Activated CD4-positive, alpha-beta T cell treated with anti-CD3 and anti-CD28 coated beads, Interleukin-2, Interleukin-4, amounts not matched to agents 100 ng/mL and 50 ng/mL, durations not matched to agents 16 hours and 8 hours (primary cell): ENCODE data around the gene CPED1.
"Not testable (repeated sequence)": the region's sequence is repeated elsewhere in the genome, so short reads cannot be mapped to it uniquely, and the experiment has no call there.

ENCODE experiments used
- DNase-seq: peaks from one replicate; pipeline ENCODE4 v3.0.0-alpha.2; 2020; ENCODE audit warnings: low spot score

CPED1 gene

GRCh38 chr7:121288894-121289293, 300.4 kb downstream of the CPED1 start:
- no peak for DNase-seq

- not testable (repeated sequence) for DNase-seq
These were observed 301.4 kb downstream of the CPED1 start for GRCh38 chr7:121289930-121290329.

- no peak for DNase-seq
These were observed 306.0 kb downstream of the CPED1 start for GRCh38 chr7:121294448-121294992.

- no peak for DNase-seq
These were observed 309.3 kb downstream of the CPED1 start for GRCh38 chr7:121297843-121298242.

GRCh38 chr7:121298831-121299239, 310.3 kb downstream of the CPED1 start:
- no peak for DNase-seq

GRCh38 chr7:121300685-121301420, 312.3 kb downstream of the CPED1 start:
- DNase-seq = no peak

GRCh38 chr7:121301446-121302213, 313.1 kb downstream of the CPED1 start:
- DNase-seq = no peak

- no peak for DNase-seq
These were observed 313.8 kb downstream of the CPED1 start for GRCh38 chr7:121302214-121302745.

- DNase-seq = no peak
These were observed 315.1 kb downstream of the CPED1 start for GRCh38 chr7:121303422-121304101.

GRCh38 chr7:121304102-121304658, 315.7 kb downstream of the CPED1 start:
- no peak for DNase-seq

- DNase-seq = no peak
These were observed 316.6 kb downstream of the CPED1 start for GRCh38 chr7:121305109-121305508.

- DNase-seq = no peak
These were observed 318.1 kb downstream of the CPED1 start for GRCh38 chr7:121306565-121306964.

- DNase-seq = no peak
These were observed 318.6 kb downstream of the CPED1 start for GRCh38 chr7:121307021-121307574.

GRCh38 chr7:121313220-121313792, 324.8 kb downstream of the CPED1 start:
- no peak for DNase-seq

- DNase-seq = no peak
These were observed 325.5 kb downstream of the CPED1 start for GRCh38 chr7:121313793-121314676.

GRCh38 chr7:121315170-121315569, 326.7 kb downstream of the CPED1 start:
- DNase-seq = not testable (repeated sequence)

GRCh38 chr7:121322460-121322859, 333.9 kb downstream of the CPED1 start:
- no peak for DNase-seq

- DNase-seq = no peak
These were observed 335.2 kb downstream of the CPED1 start for GRCh38 chr7:121323515-121324302.

- DNase-seq = no peak
These were observed 339.2 kb downstream of the CPED1 start for GRCh38 chr7:121327671-121328070.
